ENCODE measurements around the gene PRR19. TPM values are rescaled to one million over a fixed set of nuclear protein-coding genes. Genes with fewer than 3 reads are reported as not detected.
A peak's percentile ranks its signal among the peaks of the same experiment; 100 is the strongest.

PRR19 gene
- total RNA-seq, 2 donors from 2014 or later, result 1.4 to 2.7 TPM

DNA sequence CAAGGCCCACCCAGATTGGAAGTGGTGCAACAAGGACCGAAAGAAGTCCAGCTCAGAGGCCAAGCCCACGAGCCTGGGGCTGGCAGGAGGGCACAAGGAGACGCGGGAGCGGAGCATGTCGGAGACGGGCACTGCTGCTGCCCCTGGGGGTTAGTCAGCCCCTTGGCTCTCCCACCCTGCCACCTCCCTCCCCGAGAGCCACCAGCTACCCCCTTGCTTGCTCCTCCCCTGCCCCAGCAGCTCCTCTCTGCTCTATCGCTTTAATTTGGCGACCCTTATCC lies 14.2 kb upstream of the PRR19 start:
- no peak overlapping the region for H3K27ac ChIP-seq (ENCODE audit: low read depth, low read length)
- 95% methylated on average over 2 to 10 of the region's 10 CpGs for WGBS, 2 experiments (ENCODE audit: insufficient coverage in 1 of 2, insufficient read length in 1 of 2)
- Mint-ChIP-seq H3K27me3 (ENCODE audit: insufficient read depth) (no peaks in the 10 kb centered on the region), H3K27ac (no peak overlapping the region), H3K4me3 (no peak overlapping the region), H3K9me3 (no peaks in the 10 kb centered on the region), H3K36me3 (ENCODE audit: low read depth) (peaks cover 27% of the 10 kb centered on the region), H3K4me1 (peaks cover 13% of the 10 kb centered on the region)
- no peaks in the 10 kb centered on the region for H3K4me1 ChIP-seq (ENCODE audit: control insufficient read depth, insufficient read depth, low read length)
- no peak for DNase-seq
- H3K36me3 ChIP-seq (ENCODE audit: control insufficient read depth, insufficient read depth, low read length), result peaks cover 52% of the 10 kb centered on the region
- H3K27me3 ChIP-seq (ENCODE audit: control insufficient read depth, insufficient read depth, low read length, poor library complexity, severe bottlenecking), result no peaks in the 10 kb centered on the region
- H3K9ac ChIP-seq (ENCODE audit: extremely low read depth, low read length, poor library complexity, severe bottlenecking), result no peak overlapping the region
- no peak overlapping the region for H3K4me3 ChIP-seq (ENCODE audit: low read length)
- H3K9me3 ChIP-seq (ENCODE audit: control insufficient read depth, low read length), result no peaks in the 10 kb centered on the region
- TF ChIP-seq, protein P1, sequence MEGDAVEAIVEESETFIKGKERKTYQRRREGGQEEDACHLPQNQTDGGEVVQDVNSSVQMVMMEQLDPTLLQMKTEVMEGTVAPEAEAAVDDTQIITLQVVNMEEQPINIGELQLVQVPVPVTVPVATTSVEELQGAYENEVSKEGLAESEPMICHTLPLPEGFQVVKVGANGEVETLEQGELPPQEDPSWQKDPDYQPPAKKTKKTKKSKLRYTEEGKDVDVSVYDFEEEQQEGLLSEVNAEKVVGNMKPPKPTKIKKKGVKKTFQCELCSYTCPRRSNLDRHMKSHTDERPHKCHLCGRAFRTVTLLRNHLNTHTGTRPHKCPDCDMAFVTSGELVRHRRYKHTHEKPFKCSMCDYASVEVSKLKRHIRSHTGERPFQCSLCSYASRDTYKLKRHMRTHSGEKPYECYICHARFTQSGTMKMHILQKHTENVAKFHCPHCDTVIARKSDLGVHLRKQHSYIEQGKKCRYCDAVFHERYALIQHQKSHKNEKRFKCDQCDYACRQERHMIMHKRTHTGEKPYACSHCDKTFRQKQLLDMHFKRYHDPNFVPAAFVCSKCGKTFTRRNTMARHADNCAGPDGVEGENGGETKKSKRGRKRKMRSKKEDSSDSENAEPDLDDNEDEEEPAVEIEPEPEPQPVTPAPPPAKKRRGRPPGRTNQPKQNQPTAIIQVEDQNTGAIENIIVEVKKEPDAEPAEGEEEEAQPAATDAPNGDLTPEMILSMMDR (conservative IDR thresholded peaks at IDR 0.05), result no peak

DNA sequence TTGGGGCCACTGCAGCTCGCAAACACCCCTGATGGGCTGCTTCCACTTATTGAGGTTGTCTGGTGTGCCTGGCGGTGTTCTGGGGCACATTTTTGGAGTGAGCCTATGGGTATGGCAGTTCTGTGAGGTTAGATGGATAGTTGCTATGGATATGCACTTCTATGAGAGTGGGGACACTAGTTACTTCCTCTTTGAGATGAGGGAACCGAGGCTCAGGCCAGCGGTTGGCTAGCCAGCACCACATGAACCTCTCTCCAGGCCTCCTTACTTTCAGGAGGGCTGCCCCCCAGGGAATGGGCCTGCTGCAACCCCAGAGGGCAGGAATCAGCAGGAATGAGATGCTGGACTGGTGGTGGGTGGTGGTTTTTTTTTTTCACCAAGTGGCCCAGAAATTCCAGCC lies 13.5 kb upstream of the PRR19 start:
- Mint-ChIP-seq H3K4me1 (peaks cover 13% of the 10 kb centered on the region), H3K27ac (no peak overlapping the region), H3K9me3 (no peaks in the 10 kb centered on the region), H3K4me3 (no peak overlapping the region), H3K27me3 (ENCODE audit: insufficient read depth) (no peaks in the 10 kb centered on the region), H3K36me3 (ENCODE audit: low read depth) (peaks cover 31% of the 10 kb centered on the region)
- TF ChIP-seq, protein P1 (conservative IDR thresholded peaks at IDR 0.05), result no peak
- H3K9ac ChIP-seq (ENCODE audit: extremely low read depth, low read length, poor library complexity, severe bottlenecking), result no peak overlapping the region
- no peaks in the 10 kb centered on the region for H3K9me3 ChIP-seq (ENCODE audit: control insufficient read depth, low read length)
- DNase-seq, result no peak
- no peak overlapping the region for H3K27ac ChIP-seq (ENCODE audit: low read depth, low read length)
- no peak overlapping the region for H3K4me3 ChIP-seq (ENCODE audit: low read length)
- no peaks in the 10 kb centered on the region for H3K27me3 ChIP-seq (ENCODE audit: control insufficient read depth, insufficient read depth, low read length, poor library complexity, severe bottlenecking)
- no peaks in the 10 kb centered on the region for H3K4me1 ChIP-seq (ENCODE audit: control insufficient read depth, insufficient read depth, low read length)
- 88% methylated on average over 4 of the region's 4 CpGs; no CpG with 5 or more reads in 1 of the 2 experiments for WGBS, 2 experiments (ENCODE audit: insufficient coverage in 1 of 2, insufficient read length in 1 of 2)
- peaks cover 58% of the 10 kb centered on the region for H3K36me3 ChIP-seq (ENCODE audit: control insufficient read depth, insufficient read depth, low read length)

DNA sequence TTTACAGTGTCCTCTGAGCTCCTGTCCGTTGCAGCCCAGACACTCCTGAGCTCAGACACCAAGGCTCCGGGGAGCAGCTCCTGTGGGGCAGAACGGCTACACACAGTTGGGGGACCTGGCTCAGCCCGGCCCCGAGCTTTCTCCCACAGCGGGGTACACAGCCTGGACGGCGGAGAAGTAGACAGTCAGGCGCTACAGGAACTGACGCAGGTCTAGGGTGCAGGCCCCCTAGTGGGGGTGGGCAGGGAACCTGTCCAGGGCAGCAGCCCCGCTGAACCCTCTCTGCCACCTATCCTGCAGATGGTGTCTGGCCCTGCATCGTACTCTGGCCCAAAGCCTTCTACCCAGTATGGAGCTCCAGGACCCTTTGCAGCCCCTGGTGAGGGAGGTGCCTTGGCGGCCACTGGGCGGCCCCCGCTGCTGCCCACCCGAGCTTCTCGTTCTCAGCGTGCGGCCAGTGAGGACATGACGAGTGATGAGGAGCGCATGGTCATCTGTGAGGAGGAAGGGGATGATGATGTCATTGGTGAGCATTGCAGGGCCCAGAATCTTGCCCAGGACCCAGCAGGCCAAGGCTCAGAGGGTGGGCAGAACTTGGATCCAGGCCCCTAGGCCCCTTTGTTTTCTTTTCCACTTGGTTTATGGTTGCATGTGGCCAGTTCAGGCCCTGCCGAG lies 12.9 kb upstream of the PRR19 start:
- no peaks in the 10 kb centered on the region for H3K27me3 ChIP-seq (ENCODE audit: control insufficient read depth, insufficient read depth, low read length, poor library complexity, severe bottlenecking)
- peaks cover 37% of the 10 kb centered on the region for H3K36me3 Mint-ChIP-seq (ENCODE audit: low read depth)
- no peak overlapping the region for H3K27ac Mint-ChIP-seq
- H3K4me1 ChIP-seq (ENCODE audit: control insufficient read depth, insufficient read depth, low read length), result no peaks in the 10 kb centered on the region
- no peak overlapping the region for H3K9ac ChIP-seq (ENCODE audit: extremely low read depth, low read length, poor library complexity, severe bottlenecking)
- WGBS, 2 experiments (ENCODE audit: insufficient coverage in 1 of 2, insufficient read length in 1 of 2), result 96 to 97% methylated on average over 11 to 22 of the region's 22 CpGs
- H3K9me3 ChIP-seq (ENCODE audit: control insufficient read depth, low read length), result no peaks in the 10 kb centered on the region
- peaks cover 13% of the 10 kb centered on the region for H3K4me1 Mint-ChIP-seq
- no peak overlapping the region for H3K4me3 Mint-ChIP-seq
- no peak for DNase-seq
- no peaks in the 10 kb centered on the region for H3K9me3 Mint-ChIP-seq
- TF ChIP-seq, protein P1 (conservative IDR thresholded peaks at IDR 0.05), result peak; percentile 22
- H3K36me3 ChIP-seq (ENCODE audit: control insufficient read depth, insufficient read depth, low read length), result peaks cover 64% of the 10 kb centered on the region
- no peak overlapping the region for H3K4me3 ChIP-seq (ENCODE audit: low read length)
- no peaks in the 10 kb centered on the region for H3K27me3 Mint-ChIP-seq (ENCODE audit: insufficient read depth)
- H3K27ac ChIP-seq (ENCODE audit: low read depth, low read length), result no peak overlapping the region

Measured in endodermal cell (in vitro differentiated cells).